Measurements from ENCODE around the gene SDC1.
"Not testable (repeated sequence)": the region's sequence is repeated elsewhere in the genome, so short reads cannot be mapped to it uniquely, and the experiment has no call there.

Gene SDC1, protein sequence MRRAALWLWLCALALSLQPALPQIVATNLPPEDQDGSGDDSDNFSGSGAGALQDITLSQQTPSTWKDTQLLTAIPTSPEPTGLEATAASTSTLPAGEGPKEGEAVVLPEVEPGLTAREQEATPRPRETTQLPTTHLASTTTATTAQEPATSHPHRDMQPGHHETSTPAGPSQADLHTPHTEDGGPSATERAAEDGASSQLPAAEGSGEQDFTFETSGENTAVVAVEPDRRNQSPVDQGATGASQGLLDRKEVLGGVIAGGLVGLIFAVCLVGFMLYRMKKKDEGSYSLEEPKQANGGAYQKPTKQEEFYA

GRCh38 chr2:20224716-20225293 lies at the start of gene SDC1:
Gene SDC1 (minus strand): TSS chr2:20225130. CDS start chr2:20224867, 263 bp downstream.
- no peak for DNase-seq

GRCh38 chr2:20273042-20273441 lies 48.1 kb upstream of the SDC1 start:
- DNase-seq = no peak

GRCh38 chr2:20268317-20268716 lies 43.4 kb upstream of the SDC1 start:
- DNase-seq = not testable (repeated sequence)

- DNase-seq = no peak
Observed at GRCh38 chr2:20267529-20267928, 42.6 kb upstream of the SDC1 start.

- no peak for DNase-seq
Observed at GRCh38 chr2:20264629-20265028, 39.7 kb upstream of the SDC1 start.

- DNase-seq = no peak
Observed at GRCh38 chr2:20257411-20257810, 32.5 kb upstream of the SDC1 start.

DNA sequence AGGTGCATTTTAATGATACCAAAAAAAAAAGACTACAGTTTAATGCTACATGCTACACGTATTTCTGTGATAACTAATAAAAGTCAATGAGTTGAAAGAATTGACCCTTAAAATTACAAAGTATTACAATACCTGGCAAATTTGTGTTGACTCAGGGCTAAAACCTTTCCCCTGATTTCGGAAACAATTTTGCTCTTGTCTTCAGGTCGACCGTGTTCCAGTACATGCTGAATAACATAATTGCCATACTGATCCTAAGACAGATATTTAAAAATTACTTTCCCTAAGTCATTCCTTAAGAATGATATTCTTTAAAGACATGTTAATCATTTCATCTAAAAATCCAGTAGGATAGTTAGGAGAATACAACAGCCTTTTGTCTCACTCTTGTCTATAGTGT lies 29.8 kb upstream of the SDC1 start:
- no peak for DNase-seq

- no peak for DNase-seq
Observed at GRCh38 chr2:20250436-20250835, 25.5 kb upstream of the SDC1 start.

DNA sequence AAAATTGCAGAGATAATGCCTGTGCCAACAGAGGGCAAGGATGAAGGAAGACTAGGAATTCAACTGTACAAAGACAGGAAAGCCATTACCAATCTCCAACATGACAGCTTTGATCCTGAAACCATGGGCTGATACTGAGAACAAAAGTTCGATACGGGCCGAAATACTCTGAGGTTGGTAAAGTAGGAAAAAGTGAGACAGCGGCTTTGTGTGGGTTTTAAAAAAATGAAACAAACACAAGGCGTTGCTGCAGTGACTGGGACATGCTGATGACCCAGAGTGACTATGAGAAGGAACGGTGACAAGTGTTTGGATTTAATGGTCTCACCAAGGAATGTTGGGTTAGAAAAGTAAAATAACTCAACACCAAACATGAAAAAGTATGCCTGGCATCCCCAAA lies 24.2 kb upstream of the SDC1 start:
- DNase-seq = no peak

DNA sequence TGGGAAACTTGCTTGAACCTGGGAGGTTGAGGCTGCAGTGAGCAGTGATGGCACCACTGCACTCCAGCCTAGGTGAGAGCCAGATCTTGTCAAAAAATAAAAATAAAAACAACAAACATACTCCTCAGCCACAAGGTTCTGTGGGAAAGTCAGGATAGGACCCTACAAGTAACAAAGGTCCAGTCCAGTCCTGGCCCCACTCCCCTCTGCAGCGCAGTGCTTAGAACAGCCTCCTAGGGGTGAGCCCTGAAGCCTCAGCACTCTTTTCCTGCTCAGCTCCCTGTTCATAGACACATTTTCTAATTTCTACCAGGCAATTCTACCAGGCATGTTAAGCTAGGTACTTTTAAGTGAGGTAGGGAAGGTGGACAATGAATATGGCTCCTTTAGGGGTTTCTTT lies 22.2 kb upstream of the SDC1 start:
- no peak for DNase-seq

DNA sequence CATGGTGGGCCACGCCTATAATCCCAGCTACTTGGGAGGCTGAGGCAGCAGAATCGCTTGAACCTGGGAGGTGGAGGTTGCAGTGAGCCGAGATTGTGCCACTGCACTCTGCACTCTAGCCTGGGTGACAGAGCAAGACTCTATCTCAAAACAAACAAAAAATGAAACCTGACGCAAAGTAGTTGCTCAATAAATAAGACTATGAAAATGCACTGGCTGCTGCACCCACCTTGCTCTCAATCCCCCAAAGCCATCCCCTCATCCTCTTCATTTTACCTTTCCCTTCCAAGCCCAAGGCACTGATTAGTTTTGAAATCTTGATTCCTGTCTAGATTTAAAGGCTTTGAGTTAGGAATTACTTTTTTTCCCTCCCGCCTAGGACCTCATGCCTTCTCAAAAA lies 18.7 kb upstream of the SDC1 start:
- DNase-seq = not testable (repeated sequence)

GRCh38 chr2:20242727-20243377 lies 17.9 kb upstream of the SDC1 start:
- DNase-seq = no peak

DNA sequence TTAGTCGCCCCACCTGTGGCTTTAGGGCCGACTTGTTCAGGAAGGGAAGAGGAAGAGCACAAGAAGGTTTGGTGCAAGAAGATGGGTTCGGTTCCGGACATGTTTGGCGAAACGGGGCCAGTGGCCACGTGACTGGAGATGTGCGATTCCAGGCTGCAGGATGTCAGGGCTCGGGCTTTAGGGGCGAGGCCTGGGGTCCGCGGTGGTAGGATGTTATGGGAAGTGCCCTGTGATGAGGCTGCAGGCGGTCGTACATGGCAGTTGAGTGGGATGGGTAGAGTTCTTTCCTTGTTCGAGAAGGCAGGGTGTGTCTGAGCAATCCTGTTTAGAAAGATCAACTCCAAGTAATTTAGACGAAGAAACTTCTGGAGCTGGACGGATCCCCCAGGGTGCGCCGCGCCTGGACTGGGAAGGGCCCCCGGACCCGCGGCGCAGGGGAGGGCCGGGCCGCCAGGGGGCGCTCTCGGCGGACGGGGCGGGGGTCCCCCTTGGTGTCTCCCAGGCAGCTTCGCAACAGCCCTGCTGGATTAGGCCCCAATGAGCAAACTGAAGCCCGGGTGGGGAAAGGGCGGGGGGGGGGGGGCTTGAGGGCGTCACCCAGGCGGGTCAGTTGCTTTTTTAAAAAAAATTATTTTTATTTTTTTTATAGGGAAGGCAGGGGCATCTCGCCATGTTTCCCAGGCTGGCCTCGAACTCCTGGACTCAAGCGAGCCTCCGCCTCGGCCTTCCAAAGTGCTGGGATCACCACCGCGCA lies 17.2 kb upstream of the SDC1 start:
- peak; percentile 18 for DNase-seq

DNA sequence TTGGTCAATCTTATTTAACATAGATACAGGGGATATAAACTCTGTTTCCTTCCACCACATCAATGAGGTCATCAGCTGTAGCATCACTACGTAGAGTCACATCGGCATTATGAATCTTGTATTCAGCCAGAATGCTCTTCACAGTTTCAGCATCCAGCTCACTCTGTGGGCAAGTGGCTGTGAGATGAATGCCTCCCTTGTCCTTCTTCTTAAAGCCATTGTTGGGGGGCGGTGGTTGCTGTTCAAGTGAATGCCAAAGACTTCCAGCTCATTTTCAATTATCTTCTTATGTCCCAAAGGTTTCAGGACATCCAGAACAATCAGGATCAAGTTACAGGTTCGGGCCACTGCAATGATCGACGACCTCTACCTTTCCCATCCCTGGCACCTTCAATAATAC lies 15.4 kb upstream of the SDC1 start:
- not testable (repeated sequence) for DNase-seq

DNA sequence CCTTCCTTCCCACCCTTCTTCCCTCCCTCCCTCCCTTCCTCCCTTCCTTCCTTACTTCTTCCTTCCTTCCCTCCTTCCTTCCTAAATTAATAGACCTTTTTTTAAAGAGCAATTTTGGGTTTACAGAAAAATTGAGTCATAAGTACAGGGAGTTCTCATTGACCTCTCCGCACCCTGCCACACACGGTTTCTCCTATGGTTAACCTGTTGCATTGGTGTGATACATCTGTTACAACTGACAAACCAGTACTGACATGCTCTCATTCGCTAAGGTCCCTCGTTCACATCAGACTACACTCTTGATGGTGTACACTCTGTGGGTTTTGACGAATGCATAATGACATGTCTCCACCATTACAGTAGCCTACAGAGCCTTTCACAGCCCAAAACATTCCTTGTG lies 11.6 kb upstream of the SDC1 start:
- no peak for DNase-seq

- no peak for DNase-seq
Observed at GRCh38 chr2:20235655-20236305, 10.8 kb upstream of the SDC1 start.

DNA sequence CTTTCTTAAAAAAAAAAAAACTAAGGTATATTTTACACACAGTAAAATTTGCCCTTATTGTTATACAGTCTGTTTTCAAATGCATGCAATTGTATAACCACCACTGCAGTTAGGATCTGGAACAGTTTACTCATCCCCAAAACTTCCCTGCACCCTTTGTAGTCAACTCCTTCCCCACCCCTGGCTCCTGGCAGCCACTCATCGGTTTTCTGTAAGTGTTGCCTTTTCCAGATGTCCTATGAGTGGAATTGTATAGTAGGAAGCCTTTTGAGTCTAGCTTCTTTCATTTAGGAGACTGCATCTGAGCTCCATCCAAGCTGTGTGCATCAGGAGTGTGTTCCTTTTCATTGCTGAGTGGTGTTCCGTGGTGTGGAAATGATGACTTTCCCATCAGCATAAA lies 9.7 kb upstream of the SDC1 start:
- DNase-seq = not testable (repeated sequence)

GRCh38 chr2:20232837-20233207 lies 7.9 kb upstream of the SDC1 start:
- no peak for DNase-seq

- no peak for DNase-seq
Observed at GRCh38 chr2:20231598-20232026, 6.7 kb upstream of the SDC1 start.

GRCh38 chr2:20231159-20231558 lies 6.2 kb upstream of the SDC1 start:
- DNase-seq = no peak

DNA sequence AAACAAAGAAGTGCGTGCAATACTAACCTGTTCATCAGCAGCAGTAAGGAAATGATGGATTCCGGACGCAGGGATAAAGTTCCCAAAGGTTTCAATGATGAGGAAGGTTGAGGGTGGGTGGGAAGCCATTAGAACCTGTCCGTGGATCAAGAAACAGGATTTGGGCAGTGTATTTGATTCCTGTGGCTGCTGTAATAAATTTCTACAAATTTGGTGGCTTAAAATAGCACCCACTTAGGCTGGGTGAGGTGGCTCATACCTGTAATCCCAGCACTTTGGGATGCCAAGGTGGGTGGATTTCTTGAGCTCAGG lies 5.1 kb upstream of the SDC1 start:
- no peak for DNase-seq

DNA sequence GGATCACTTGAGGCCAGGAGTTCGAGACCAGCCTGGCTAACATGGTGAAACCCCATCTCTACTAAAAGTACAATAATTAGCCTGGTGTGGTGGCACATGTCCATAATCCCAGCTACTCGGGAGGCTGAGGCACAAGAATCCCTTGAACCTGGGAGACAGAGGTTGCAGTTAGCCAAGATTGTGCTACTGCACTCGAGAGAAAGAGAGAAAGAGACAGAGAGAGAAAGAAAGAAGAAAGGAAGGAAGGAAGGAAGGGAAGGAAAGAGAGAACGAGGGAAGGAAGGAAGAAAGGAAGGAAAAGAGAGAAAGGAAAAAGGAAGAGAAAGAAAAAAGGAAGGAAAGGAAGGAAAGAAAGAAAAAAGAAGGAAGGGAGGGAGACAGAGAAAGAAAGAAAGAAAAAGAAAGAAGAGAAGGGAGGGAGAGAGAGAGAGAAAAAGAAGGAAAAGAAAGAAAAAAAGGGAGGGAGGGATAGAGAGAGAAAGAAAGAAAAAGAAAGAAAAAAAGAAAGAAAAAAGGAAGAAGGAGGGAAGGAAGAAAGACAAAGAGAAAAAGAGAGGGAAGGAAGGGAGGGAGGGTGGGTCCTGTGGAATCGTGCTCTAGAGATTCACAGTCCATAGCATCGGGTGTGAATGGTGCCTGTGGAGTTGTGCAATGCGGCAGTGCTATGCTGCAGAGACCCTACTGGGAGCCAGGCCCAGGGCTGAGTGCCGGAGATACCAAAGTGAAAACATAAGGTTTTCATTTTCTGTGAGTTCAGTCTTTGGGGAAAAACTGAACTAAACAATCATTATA lies 4.6 kb upstream of the SDC1 start:
- DNase-seq = no peak

All from hematopoietic multipotent progenitor cell treated with erythropoietin and hydrocortisone succinate and interleukin-3 and kit ligand, for 8 days (in vitro differentiated cells).